ENCODE measurements around the gene CORO7.
"Not testable (repeated sequence)": the region's sequence is repeated elsewhere in the genome, so short reads cannot be mapped to it uniquely, and the experiment has no call there.

Gene CORO7

GRCh38 chr16:4402439-4403132 lies 13.8 kb downstream of the CORO7 start:
- Histone ChIP-seq H3K27me3 (ENCODE audit: insufficient read depth, low read depth, severe bottlenecking) (no peaks in the 10 kb centered on the region), H3K27ac (no peak overlapping the region), H3K4me3 (ENCODE audit: low read depth, low read length) (no peak overlapping the region), H3K36me3 (no peaks in the 10 kb centered on the region; the same call in 1 of the 2 replicates), H3K9me3 (ENCODE audit: severe bottlenecking) (no peaks in the 10 kb centered on the region)
- DNase-seq: peak; percentile 79
- TF ChIP-seq CTCF (IDR thresholded peaks at IDR 0.05; ENCODE audit: low read depth, low read length): peak; percentile 93

- Histone ChIP-seq H3K27ac (no peak overlapping the region), H3K36me3 (no peaks in the 10 kb centered on the region; the same call in 1 of the 2 replicates), H3K27me3 (ENCODE audit: insufficient read depth, low read depth, severe bottlenecking) (no peaks in the 10 kb centered on the region), H3K9me3 (ENCODE audit: severe bottlenecking) (no peaks in the 10 kb centered on the region), H3K4me3 (ENCODE audit: low read depth, low read length) (no peak overlapping the region)
- DNase-seq: no peak
- no peak for TF ChIP-seq CTCF (IDR thresholded peaks at IDR 0.05; ENCODE audit: low read depth, low read length)
Observed at GRCh38 chr16:4401510-4401909, 14.9 kb downstream of the CORO7 start.

- Histone ChIP-seq H3K27ac (no peak overlapping the region), H3K27me3 (ENCODE audit: insufficient read depth, low read depth, severe bottlenecking) (no peaks in the 10 kb centered on the region), H3K36me3 (no peaks in the 10 kb centered on the region; the same call in 1 of the 2 replicates), H3K4me3 (ENCODE audit: low read depth, low read length) (no peak overlapping the region), H3K9me3 (ENCODE audit: severe bottlenecking) (no peaks in the 10 kb centered on the region)
- DNase-seq: no peak
- TF ChIP-seq CTCF (IDR thresholded peaks at IDR 0.05; ENCODE audit: low read depth, low read length): no peak
Observed at GRCh38 chr16:4401094-4401501, 15.3 kb downstream of the CORO7 start.

- no peaks in the 10 kb centered on the region for H3K36me3 ChIP-seq
- no peaks in the 10 kb centered on the region for H3K27me3 ChIP-seq (ENCODE audit: insufficient read depth, low read depth, severe bottlenecking)
- no peak for DNase-seq
- H3K27ac ChIP-seq: no peak overlapping the region
- no peak overlapping the region for H3K4me3 ChIP-seq (ENCODE audit: low read depth, low read length)
- no peak for TF ChIP-seq CTCF (IDR thresholded peaks at IDR 0.05; ENCODE audit: low read depth, low read length)
- H3K9me3 ChIP-seq (ENCODE audit: severe bottlenecking): no peaks in the 10 kb centered on the region
Observed at GRCh38 chr16:4399001-4399730, 17.2 kb downstream of the CORO7 start.

GRCh38 chr16:4395055-4395726 lies 21.2 kb downstream of the CORO7 start:
- Histone ChIP-seq H3K27me3 (ENCODE audit: insufficient read depth, low read depth, severe bottlenecking) (no peaks in the 10 kb centered on the region), H3K36me3 (no peaks in the 10 kb centered on the region; the same call in 1 of the 2 replicates), H3K4me3 (ENCODE audit: low read depth, low read length) (no peak overlapping the region), H3K9me3 (ENCODE audit: severe bottlenecking) (no peaks in the 10 kb centered on the region), H3K27ac (no peak overlapping the region)
- TF ChIP-seq CTCF (IDR thresholded peaks at IDR 0.05; ENCODE audit: low read depth, low read length): no peak
- no peak for DNase-seq

- not testable (repeated sequence) for H3K9me3 ChIP-seq (ENCODE audit: severe bottlenecking); H3K36me3 ChIP-seq; H3K27ac ChIP-seq; H3K27me3 ChIP-seq (ENCODE audit: insufficient read depth, low read depth, severe bottlenecking); DNase-seq; H3K4me3 ChIP-seq (ENCODE audit: low read depth, low read length)
Observed at GRCh38 chr16:4393850-4394249, 22.5 kb downstream of the CORO7 start.
